Adrenal gland (tissue), 12 donors: ENCODE data around the gene RHNO1. TPM values are rescaled to one million over a fixed set of nuclear protein-coding genes. Genes with fewer than 3 reads are reported as not detected.

Experiments
- DNase-seq, 7 donors: peaks; one replicate each; pipeline ENCODE4 v3.0.0-alpha.2; 2019 to 2020
- H3K27ac ChIP-seq, 5 donors: fragments of 200-600 bp; sonication (generic) in 4 of 5; 1 replicate in 3 of 5; 2 replicates in 2 of 5; pipeline versions ENCODE4 v1.5.1 to v1.8.0; 2016 to 2020; ENCODE audit warnings: mild to moderate bottlenecking in 1 of 5
- H3K27me3 ChIP-seq: fragments of 200-600 bp; 2 replicates; pipeline ENCODE4 v1.8.0; 2021
- H3K36me3 ChIP-seq, 2 donors: fragments of 200-600 bp; replicated peaks in 1 of 2; 1 replicate in 1 of 2; 2 replicates in 1 of 2; pipeline versions ENCODE4 v1.5.1 to v1.8.0; 2018 to 2022
- H3K4me1 ChIP-seq, 2 donors: fragments of 200-600 bp; replicated peaks in 1 of 2; 1 replicate in 1 of 2; 2 replicates in 1 of 2; pipeline versions ENCODE4 v1.5.1 to v1.8.0; 2018 to 2021
- H3K4me3 ChIP-seq, 4 donors: fragments of 200-600 bp; sonication (generic) in 3 of 4; one replicate each; pipeline ENCODE4 v1.5.1; 2016 to 2018
- H3K9me3 ChIP-seq, 3 donors: fragments of 200-600 bp; sonication (generic) in 1 of 3; replicated peaks in 1 of 3; 1 replicate in 2 of 3; 2 replicates in 1 of 3; pipeline versions ENCODE4 v1.5.1 to v1.8.0; 2016 to 2021
- CTCF ChIP-seq, 6 experiments: fragments of 450-650 bp in 4 of 6; fragments of 200-600 bp in 2 of 6; sonication (generic) in 1 of 6; IDR thresholded peaks; 1 replicate in 5 of 6; 2 replicates in 1 of 6; pipeline versions ENCODE4 v1.5.1 to v1.8.0; 2016 to 2021; ENCODE audit warnings: antibody characterized with exemption in 6 of 6, mild to moderate bottlenecking in 2 of 6, moderate library complexity in 1 of 6
- POLR2A ChIP-seq, 2 donors: fragments of 450-650 bp; IDR thresholded peaks; one replicate each; pipeline ENCODE4 v1.6.1; 2017; ENCODE audit warnings: antibody characterized with exemption in 2 of 2, mild to moderate bottlenecking in 2 of 2, moderate library complexity in 1 of 2
- WGBS, 4 donors: extraction: QIAGEN DNeasy Blood & Tissue Kit in 2 of 4; methylation state at CpG; one replicate each; pipeline versions ENCODE4 v1.1.5 to v1.1.7; 2013 to 2017; 5-methylcytosine and 5-hydroxymethylcytosine counted together
- intact Hi-C, 2 donors: fragments of 100-400 bp; cut with DNase I; formaldehyde crosslinking; loops; one replicate each; pipeline versions ENCODE4 v1.14.1 to v1.15.0; 2022 to 2023
- polyA plus RNA-seq, 3 donors: library from polyadenylated mRNA; stranded (reverse); fragments of 200-250 nt in 2 of 3; fragments of 350-450 nt in 1 of 3; fragmentation: Illumina TruSeq in 1 of 3; extraction: RNeasy Lipid Tissue Mini Kit (QIAGEN cat#74804) in 1 of 3; gene quantifications; one replicate each; pipeline ENCODE4 v1.2.3, GENCODE V29; 2013 to 2014
- total RNA-seq, 9 donors: library from RNA; depleted of rRNA in 4 of 9; stranded (reverse); fragments of >200 nt in 4 of 9; fragments of 120-200 nt in 1 of 9; fragmentation: NEBNext Ultra II Directional in 1 of 9; extraction: Animal tissue kit (Norgen Biotek cat#: 25700) in 1 of 9; gene quantifications; one replicate each; pipeline versions ENCODE4 v1.1.0 to v1.2.4, GENCODE V29; 2013 to 2023
- donor health status: healthy with polysubstance abuse.
- donor health status: Bipolar disorder and iron deficiency.
- donor health status: DM: yes; HTN: yes; CAD: no.
- donor health status: DM: no; HTN: no; CAD: no.
- donor health status: DM: no; HTN: no; CAD: no.
- donor health status: DM: yes; HTN: yes; CAD: no.

RHNO1 gene
- total and polyA plus RNA-seq, 12 donors = 5.0 to 30.7 (median 14.8) TPM

GRCh38 chr12:2879853-2880252 lies 2.8 kb downstream of the RHNO1 start:
- no peaks in the 10 kb centered on the region for H3K27me3 ChIP-seq
- TF ChIP-seq POLR2A (IDR thresholded peaks at IDR 0.05) = no peak
- no peak for TF ChIP-seq CTCF (IDR thresholded peaks at IDR 0.05)
- H3K36me3 ChIP-seq = peaks cover 0 to 8% of the 10 kb centered on the region in 2 donors
- H3K4me1 ChIP-seq = peaks cover 5 to 14% of the 10 kb centered on the region in 2 donors
- no peak for DNase-seq
- no peak overlapping the region for H3K4me3 ChIP-seq
- WGBS, 4 donors = 92 to 96% (median 94%) methylated on average over 3 of the region's 3 CpGs
- no peaks in the 10 kb centered on the region for H3K9me3 ChIP-seq
- H3K27ac ChIP-seq = no peak overlapping the region
- intact Hi-C loops = loop anchor here (10.0 kb wide), 2 partner anchors 65 to 155 kb away; no protein-coding TSS in a partner anchor

- H3K9me3 ChIP-seq = no peaks in the 10 kb centered on the region
- WGBS, 4 donors = 82 to 94% (median 85%) methylated on average over 2 of the region's 2 CpGs
- no peak for TF ChIP-seq POLR2A (IDR thresholded peaks at IDR 0.05)
- no peak for TF ChIP-seq CTCF (IDR thresholded peaks at IDR 0.05)
- H3K4me3 ChIP-seq = no peak overlapping the region
- H3K27me3 ChIP-seq = no peaks in the 10 kb centered on the region
- intact Hi-C loops = loop anchor here (10.0 kb wide), 2 partner anchors 60 to 150 kb away; no protein-coding TSS in a partner anchor
- no peak overlapping the region for H3K27ac ChIP-seq
- H3K4me1 ChIP-seq = peaks cover 0 to 6% of the 10 kb centered on the region in 2 donors
- DNase-seq = no peak
- H3K36me3 ChIP-seq = peaks cover 0 to 6% of the 10 kb centered on the region in 2 donors
Observed at GRCh38 chr12:2884810-2885209, 7.8 kb downstream of the RHNO1 start.

GRCh38 chr12:2886768-2887450 lies 9.9 kb downstream of the RHNO1 start:
- no peak for DNase-seq
- H3K4me1 ChIP-seq = peaks cover 8 to 18% of the 10 kb centered on the region in 2 donors
- no peaks in the 10 kb centered on the region for H3K27me3 ChIP-seq
- H3K9me3 ChIP-seq = no peaks in the 10 kb centered on the region
- no peak overlapping the region for H3K4me3 ChIP-seq
- 82 to 84% (median 82%) methylated on average over 10 of the region's 10 CpGs for whole genome bisulfite sequencing, 4 donors
- intact Hi-C loops = loop anchor here (10.0 kb wide), 2 partner anchors 58 to 148 kb away; no protein-coding TSS in a partner anchor
- TF ChIP-seq POLR2A (IDR thresholded peaks at IDR 0.05) (no peak), CTCF (IDR thresholded peaks at IDR 0.05) (no peak)
- no peak overlapping the region for H3K27ac ChIP-seq
- H3K36me3 ChIP-seq = peaks cover 0 to 6% of the 10 kb centered on the region in 2 donors

GRCh38 chr12:2890001-2890387 lies 13.0 kb downstream of the RHNO1 start:
- no peak for DNase-seq
- Histone ChIP-seq H3K36me3 (peaks cover 0 to 6% of the 10 kb centered on the region in 2 donors), H3K27me3 (no peaks in the 10 kb centered on the region), H3K27ac (peak overlapping the region in 4 of 5 donors; percentile 47 to 99 (median 82)), H3K9me3 (no peaks in the 10 kb centered on the region), H3K4me1 (peaks cover 25 to 43% of the 10 kb centered on the region in 2 donors), H3K4me3 (peak overlapping the region in 1 of 4 donors; percentile 99)
- TF ChIP-seq CTCF (IDR thresholded peaks at IDR 0.05) (no peak), POLR2A (IDR thresholded peaks at IDR 0.05) (no peak)
- WGBS, 4 donors = 60 to 70% (median 63%) methylated on average over 9 to 10 of the region's 10 CpGs
- intact Hi-C loops = no loop called here
